Stimulated activated CD8-positive, alpha-beta memory T cell treated with anti-CD3 and anti-CD28 coated beads, Interleukin-15, amount 100 ng/mL, for 48 hours (primary cell): ENCODE results near the gene ACOT8.
A peak's percentile ranks its signal among the peaks of the same experiment; 100 is the strongest.
"Not testable (repeated sequence)": the region's sequence is repeated elsewhere in the genome, so short reads cannot be mapped to it uniquely, and the experiment has no call there.

Experiments
- DNase-seq, 2 donors: peaks; one replicate each; pipeline ENCODE4 v3.0.0-alpha.2; 2020; ENCODE audit warnings: low read depth in 2 of 2

Gene ACOT8

GRCh38 chr20:45887346-45887715 lies 30.1 kb upstream of the ACOT8 start, which contains the start of gene SPATA25:
TSS of gene SPATA25 (minus strand) at chr20:45887622. CDS start at chr20:45887590, 32 bp downstream.
- DNase-seq, result no peak

DNA sequence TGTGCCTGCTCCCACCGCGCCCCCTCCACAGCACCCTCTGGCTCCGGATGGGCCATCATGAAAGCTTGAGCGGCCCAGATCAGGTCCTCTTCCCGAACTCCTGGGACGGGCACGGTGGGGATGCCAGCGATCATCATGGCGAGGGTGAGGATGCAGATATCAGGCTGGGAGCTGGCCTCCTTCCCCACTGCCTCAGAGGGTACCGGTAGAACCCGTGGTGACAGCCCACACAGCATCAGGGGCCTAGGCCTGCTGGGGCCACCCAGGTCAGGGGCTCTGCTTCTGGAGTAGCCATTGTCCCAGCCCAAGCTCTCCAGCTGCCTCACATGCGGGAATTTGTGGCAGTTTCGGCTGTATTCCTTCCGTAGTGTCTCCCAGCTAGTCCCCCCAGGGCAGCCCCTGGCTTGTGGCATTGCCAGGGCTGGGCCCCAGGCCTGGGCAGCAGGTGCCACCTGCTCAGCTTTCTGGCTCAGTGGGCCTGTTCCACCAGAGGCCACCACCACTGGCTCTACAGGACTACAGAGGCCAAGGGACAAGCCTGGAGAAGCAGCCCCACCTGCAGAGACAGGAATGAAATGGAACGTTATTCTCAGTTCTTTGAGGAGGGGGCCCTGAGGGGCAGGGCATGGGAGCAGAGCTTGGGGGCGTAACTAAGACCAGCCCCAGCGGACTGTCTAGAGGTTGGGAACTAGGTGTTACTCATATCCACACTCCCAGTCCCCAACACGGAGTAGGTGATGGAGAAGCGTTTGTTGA lies 29.6 kb upstream of the ACOT8 start:
- no peak for DNase-seq

DNA sequence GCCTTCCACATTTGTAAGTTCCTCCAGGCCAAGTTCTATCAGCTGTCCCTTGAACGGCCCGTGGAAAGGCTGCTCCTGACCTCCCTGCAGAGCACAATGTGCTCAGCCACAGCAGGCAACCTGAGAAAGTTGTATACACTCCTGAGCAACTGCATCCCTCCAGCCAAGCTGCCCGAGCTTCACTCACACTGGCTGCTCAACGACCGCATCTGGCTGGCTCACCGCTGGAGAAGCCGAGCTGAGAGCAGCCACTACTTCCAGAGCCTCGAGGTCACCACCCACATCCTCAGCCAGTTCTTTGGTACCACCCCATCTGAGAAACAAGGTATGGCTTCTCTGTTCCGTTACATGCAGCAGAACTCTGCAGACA lies 25.9 kb upstream of the ACOT8 start:
- no peak for DNase-seq

- DNase-seq, result no peak
Measured at GRCh38 chr20:45882469-45883099, 25.4 kb upstream of the ACOT8 start.

DNA sequence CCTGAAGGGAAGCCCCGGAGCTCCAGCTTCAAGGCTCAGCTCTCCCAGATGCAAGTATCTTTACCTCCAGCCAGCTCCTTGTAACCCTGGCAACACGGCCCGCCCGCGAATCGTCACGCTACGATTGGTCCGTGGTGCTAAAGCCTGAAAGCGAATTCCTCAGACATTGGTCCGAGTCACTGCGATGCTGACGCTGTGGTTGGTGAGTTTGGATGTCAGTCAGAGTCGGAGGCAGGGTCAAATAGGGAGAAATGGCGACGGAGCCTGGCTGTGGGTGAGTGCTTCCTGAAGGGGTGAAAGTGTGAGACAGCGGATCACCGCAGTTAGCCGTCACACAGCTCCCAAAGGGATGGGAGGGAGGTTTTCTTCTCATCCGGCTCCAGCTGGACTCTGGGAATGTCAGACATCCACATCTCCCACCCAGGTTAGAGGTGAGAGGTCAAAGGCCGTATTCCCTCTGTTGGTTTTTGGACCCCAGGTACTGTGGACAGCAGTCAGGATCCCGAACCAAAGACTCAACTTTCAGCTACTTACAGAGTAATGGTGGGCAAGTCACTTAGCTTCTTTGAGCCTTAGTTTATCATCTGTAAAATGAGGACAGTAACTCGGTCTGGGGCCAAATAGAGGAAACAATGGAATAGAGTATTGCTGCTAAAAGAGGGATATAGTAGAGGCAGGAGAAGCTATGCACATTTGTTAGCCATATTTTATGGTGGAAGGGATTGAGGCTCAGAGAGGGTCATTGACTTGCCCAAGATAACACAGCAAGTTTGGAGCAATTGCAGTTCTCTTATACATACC lies 24.0 kb upstream of the ACOT8 start, which contains the start of gene ZSWIM1:
Gene ZSWIM1, plus strand, starts transcription at position 240 of the 801 bp plus-strand sequence. CDS start 1,366 bp downstream, outside the sequence.
- DNase-seq, result peak; percentile 95

DNA sequence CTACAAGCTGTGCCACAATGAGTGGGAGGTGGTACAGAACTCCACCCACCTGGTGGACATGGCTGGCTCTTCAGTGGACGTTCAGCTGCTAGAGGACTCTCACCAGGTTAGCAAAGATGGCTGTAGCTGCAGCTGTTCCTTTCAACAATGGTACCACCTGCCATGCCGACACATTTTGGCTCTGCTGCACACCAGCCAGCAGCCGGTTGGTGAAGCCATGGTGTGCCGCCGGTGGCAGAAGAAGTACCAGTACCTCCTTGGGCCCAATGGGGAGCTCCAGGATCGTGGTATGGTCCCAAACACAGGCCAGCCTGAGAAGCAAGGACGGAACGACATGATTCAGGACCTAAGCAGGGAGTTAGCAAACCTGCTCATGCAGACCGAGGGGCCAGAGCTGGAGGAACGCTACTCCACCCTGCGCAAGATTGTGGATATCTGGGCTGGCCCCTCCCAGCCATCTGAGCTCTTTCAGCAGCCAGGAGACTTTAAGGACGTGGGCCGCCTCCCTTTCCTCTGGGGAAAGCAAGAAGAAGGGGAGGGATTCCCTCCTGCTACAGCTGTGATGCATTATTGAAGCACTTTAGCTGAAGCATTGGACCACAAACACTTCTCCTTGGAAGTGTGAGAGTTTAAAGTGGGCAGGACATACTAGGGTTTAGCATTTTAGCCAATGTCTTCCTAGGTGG lies 21.0 kb upstream of the ACOT8 start:
- no peak for DNase-seq

GRCh38 chr20:45874576-45874975 lies 17.4 kb upstream of the ACOT8 start:
- DNase-seq, result no peak

DNA sequence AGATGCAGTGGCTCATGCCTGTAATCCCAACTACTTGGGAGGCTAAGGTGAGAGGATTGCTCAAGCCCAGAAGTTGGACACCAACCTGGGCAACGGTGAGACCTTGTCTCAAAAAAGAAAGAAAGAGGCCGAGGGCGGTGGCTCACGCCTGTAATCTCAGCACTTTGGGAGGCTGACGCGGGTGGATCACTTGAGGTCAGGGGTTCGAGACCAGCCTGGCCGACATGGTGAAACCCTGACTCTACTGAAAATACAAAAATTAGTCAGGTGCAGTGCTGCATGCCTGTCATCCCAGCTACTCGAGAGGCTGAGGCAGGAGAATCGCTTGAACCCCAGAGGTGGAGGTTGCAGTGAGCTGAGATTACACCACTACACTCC lies 16.9 kb upstream of the ACOT8 start:
- DNase-seq, result not testable (repeated sequence)

- no peak for DNase-seq
Measured at GRCh38 chr20:45873409-45874103, 16.4 kb upstream of the ACOT8 start.

DNA sequence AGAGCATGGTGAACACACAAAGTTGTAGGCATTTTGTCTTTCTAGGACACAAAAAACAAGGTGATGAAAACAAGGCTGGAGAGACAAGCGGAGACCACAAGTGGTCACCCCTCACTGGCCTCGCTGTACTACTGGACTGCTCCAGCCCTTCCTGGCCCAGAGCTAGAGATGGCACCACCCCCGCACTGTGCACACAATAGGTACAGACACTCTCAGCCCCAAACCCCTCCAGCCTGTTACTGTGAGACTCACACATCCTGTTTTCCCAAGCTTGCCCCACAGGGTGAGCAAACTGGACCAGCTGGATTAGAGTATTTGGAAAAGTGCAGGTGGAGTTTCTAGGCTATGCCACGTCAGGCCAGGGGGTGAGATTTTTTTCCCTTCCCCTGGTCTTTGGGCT lies 15.4 kb upstream of the ACOT8 start:
- no peak for DNase-seq

DNA sequence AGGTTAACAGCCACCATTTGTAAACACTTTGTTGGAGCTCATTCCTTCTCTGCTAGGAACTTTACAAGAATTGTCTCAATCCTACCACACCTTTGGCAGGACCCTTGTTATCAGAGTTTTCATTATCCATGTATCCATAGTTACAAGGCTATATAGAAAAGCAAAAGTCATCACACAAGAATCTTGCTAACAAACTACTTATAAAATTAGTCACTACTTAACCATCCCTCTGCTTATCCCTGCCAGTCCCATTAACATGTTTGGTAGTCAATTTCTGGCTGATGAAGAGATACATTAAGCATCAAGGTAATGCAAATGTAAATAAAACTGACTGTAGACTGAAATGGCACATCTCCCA lies 10.6 kb upstream of the ACOT8 start:
- DNase-seq, result no peak

GRCh38 chr20:45867136-45867818 lies 10.1 kb upstream of the ACOT8 start:
- no peak for DNase-seq

- DNase-seq, result no peak
Measured at GRCh38 chr20:45866454-45866853, 9.3 kb upstream of the ACOT8 start.

DNA sequence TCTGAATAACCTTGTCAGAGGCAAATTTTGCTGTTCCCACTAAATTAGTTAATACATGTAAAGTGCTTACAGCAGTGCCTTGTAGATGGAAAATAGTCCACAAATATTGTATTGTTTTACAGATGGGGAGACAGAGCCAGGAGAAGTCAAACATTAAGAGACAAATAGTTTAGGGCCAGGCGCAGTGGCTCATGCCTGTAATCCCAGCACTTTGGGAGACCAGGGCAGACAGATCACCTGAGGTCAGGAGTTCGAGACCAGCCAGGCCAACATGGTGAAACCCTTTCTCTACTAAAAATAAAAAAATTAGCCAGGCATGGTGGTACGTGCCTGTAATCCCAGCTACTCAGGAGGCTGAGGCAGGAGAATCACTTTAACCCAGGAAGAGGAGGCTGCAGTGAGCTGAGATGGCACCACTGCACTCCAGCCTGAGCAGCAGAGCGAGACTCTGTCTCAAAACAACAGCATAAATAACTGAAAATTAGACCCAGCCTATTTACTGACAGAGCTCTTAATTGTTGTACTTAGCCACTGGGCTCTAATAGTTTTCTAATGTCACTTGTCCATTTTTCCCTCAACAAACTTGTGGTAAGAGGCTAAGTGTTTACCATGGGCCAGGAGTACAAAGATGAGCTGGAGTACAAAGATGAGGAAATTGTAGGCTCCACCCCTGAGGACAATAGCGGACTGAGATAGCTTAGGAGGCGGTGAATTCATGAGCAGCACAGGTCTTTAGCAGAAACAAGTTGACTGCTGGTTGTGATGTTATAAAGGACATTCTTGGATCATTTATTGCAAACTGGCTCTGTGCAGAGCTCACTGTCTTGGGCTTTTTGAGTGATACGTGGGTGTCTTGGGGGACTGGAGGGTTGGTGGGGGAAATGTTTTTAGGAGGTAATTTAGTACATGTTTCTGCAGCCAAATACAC lies 6.6 kb upstream of the ACOT8 start:
- DNase-seq, result no peak

DNA sequence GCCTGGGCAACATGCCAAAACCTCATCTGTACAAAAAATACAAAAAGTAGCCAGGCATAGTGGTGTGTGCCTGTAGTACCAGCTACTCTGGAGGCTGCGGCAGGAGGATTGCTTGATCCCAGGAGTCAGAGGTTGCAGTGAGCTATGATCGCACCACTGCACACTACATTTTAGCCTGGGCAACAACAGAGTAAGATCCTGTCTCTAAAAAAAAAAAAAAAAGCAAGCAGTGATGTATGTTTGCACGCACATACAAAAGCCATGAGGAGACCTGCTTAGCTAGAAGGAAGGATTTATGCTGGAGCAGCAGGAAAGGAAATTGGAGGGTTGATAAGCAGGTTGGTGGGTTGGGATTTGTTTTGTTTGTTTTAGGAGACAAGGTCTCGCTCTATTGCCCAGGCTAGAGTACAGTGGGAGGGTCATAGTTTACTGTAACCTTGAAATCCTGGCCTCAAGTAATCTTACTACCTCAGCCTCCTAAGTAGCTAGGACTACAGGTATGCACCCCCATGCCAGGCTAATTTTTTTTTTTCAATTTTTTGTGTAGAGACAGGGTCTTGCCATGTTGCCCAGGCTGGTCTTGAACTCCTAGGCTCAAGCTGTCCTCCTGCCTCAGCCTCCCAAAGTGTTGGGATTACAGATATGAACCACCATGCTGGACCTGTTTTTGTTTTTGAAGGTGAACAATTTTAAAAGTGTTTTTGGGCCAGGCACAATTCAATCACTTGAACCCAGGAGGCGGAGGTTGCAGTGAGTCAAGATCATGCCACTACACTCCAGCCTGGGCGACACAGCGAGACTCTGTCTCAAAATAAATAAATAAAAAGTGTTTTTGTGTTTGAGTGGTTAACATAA lies 4.3 kb upstream of the ACOT8 start:
- DNase-seq, result no peak

DNA sequence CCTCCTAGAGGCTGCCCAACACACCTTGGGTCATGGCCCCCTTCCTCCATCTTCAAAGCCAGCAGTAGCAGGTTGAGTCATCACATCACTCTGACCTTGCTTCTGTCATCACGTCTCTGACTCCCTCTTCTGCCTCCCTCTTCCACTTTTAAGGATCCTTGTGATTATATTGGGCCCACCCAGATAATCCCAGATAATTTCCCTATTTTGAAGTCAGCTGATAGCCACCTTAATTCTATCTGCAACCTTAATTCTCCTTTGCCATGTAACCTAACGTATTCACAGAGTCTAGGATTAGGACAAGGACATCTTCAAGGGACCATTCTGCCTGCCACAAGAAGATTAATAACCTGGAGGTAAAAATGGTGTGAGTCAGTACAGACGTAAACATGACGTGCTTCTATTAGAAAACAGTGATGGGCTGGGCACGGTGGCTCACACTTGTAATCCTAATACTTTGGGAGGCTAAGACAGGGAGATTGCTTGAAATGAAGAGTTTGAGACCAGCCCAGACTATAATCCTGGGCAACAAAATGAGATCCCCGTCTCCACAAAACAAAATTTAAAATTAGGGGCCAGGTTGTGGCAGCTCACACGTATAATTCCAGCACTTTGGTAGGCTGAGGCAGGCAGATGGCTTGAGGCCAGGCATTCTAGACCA lies 3.5 kb upstream of the ACOT8 start:
- DNase-seq, result no peak

- DNase-seq, result no peak
Measured at GRCh38 chr20:45859916-45860315, 2.7 kb upstream of the ACOT8 start.

GRCh38 chr20:45857882-45858216 lies 657 bp upstream of the ACOT8 start:
- peak in 1 of 2 donors; percentile 38 for DNase-seq
